GM12874 (cell line): ENCODE measurements around the gene CACNA1D.

Experiments
- CTCF ChIP-seq: IDR thresholded peaks from 2 replicates; pipeline ENCODE4 v1.5.1; 2011; ENCODE audit warnings: low read depth, mild to moderate bottlenecking, control low read depth, low read length, moderate library complexity; ENCODE audit not compliant: insufficient read depth

Gene CACNA1D

GRCh38 chr3:53593611-53594010 is 99.2 kb downstream of the CACNA1D start:
- no peak for TF ChIP-seq CTCF

GRCh38 chr3:53594276-53594675 is 99.9 kb downstream of the CACNA1D start:
- no peak for TF ChIP-seq CTCF

- no peak for TF ChIP-seq CTCF
Measured at GRCh38 chr3:53595660-53596059, 101.2 kb downstream of the CACNA1D start.

GRCh38 chr3:53597136-53597915 is 102.9 kb downstream of the CACNA1D start:
- TF ChIP-seq CTCF = no peak

GRCh38 chr3:53599771-53600170 is 105.4 kb downstream of the CACNA1D start:
- no peak for TF ChIP-seq CTCF

GRCh38 chr3:53602866-53603265 is 108.5 kb downstream of the CACNA1D start:
- no peak for TF ChIP-seq CTCF

GRCh38 chr3:53604232-53604631 is 109.8 kb downstream of the CACNA1D start:
- TF ChIP-seq CTCF = no peak
